ENCODE measurements around the gene OCIAD2.

Gene OCIAD2

DNA sequence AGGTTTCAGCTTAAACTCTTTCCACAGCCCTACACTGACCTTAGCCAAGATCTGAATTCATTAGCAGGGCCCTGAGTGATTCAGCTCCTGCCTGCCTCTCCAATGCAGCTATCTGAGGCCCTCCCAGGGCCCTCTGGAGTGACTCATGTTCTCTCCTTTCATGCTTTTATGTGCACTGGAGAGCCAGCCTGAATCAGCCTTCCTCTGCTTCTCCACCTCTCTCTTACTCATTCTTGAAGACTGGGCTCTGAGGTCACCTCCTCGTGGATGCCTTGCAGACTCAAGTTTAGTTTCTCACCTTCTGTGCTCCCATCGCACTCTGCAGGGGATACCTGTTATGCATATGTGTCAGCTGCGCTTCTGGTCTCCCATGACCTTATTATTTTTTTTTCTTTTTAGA, 3.1 kb upstream of the OCIAD2 start:
- peaks cover 12% of the 10 kb centered on the region for H3K4me1 ChIP-seq (ENCODE audit: control insufficient read depth, insufficient read depth, low read length, poor library complexity, severe bottlenecking)
- no peaks in the 10 kb centered on the region for H3K36me3 ChIP-seq (ENCODE audit: control insufficient read depth, insufficient read depth, low read length)
- H3K27me3 ChIP-seq (replicated peaks; ENCODE audit: control insufficient read depth, insufficient read depth, low read length, poor library complexity, severe bottlenecking) = no peaks in the 10 kb centered on the region
- no peak overlapping the region for H3K4me3 ChIP-seq (ENCODE audit: insufficient read depth, low read depth, low read length, poor library complexity, severe bottlenecking)
- DNase-seq = no peak
- H3K9me3 ChIP-seq (ENCODE audit: control insufficient read depth, low read length) = no peaks in the 10 kb centered on the region
- H3K27ac ChIP-seq (ENCODE audit: insufficient read depth, low read length, poor library complexity, severe bottlenecking) = no peak overlapping the region

DNA sequence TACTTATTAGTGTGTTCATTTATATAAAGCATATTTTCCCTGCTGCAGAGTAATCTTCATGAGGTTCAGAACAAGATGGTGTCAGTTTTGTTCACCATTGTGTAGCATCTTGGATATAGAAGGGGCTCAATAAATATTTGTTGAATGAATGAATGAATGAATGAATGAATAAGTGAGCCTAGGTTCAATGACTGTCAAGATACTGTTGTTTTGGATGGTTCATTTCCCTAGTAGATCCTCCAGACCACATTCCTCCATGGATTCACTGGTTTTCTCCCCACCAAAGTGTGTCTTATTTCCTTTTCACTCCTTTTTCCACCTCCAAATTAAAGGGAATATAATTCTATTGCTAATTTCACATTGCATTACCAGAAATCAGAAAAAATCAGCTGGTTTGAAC, 2.1 kb upstream of the OCIAD2 start:
- Histone ChIP-seq H3K27ac (ENCODE audit: insufficient read depth, low read length, poor library complexity, severe bottlenecking) (no peak overlapping the region), H3K9me3 (ENCODE audit: control insufficient read depth, low read length) (no peaks in the 10 kb centered on the region), H3K36me3 (ENCODE audit: control insufficient read depth, insufficient read depth, low read length) (no peaks in the 10 kb centered on the region), H3K27me3 (replicated peaks; ENCODE audit: control insufficient read depth, insufficient read depth, low read length, poor library complexity, severe bottlenecking) (no peaks in the 10 kb centered on the region), H3K4me3 (ENCODE audit: insufficient read depth, low read depth, low read length, poor library complexity, severe bottlenecking) (no peak overlapping the region), H3K4me1 (ENCODE audit: control insufficient read depth, insufficient read depth, low read length, poor library complexity, severe bottlenecking) (peaks cover 15% of the 10 kb centered on the region)
- no peak for DNase-seq

DNA sequence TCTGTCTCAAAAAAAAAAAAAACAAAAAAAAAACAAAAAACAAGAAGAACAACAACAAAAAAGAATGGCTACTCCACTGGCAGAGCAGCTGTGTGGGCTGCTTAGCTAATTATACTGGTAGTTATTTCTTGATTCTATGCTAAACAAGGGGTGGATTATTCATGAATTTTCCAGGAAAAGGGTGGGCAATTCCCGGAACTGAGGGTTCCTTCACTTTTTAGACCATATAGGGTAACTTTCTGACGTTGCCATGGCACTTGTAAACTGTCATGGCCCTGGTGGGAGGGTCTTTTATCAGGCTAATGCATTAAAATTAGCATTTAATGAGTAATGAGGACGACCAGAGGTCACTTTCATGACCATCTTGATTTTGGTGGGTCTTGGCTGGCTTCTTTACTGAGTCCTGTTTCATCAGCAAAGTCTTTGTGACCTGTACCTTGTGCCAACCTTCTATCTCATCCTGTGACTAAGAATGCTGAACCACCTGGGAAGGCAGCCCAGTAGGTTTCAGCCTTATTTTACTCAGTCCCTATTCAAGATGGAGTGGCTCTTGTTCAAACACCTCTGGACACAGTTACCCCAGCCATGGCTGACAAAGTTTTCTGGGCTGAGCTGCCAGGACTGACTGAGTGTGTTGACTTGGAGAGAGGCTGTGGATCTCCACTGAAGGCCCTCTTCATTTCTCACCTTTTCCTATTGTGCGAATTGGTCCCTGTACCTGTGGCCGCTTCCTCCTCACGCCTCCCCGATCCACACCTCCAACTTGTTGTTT, 1.3 kb upstream of the OCIAD2 start:
- H3K4me1 ChIP-seq (ENCODE audit: control insufficient read depth, insufficient read depth, low read length, poor library complexity, severe bottlenecking) = peaks cover 15% of the 10 kb centered on the region
- no peaks in the 10 kb centered on the region for H3K9me3 ChIP-seq (ENCODE audit: control insufficient read depth, low read length)
- no peak overlapping the region for H3K27ac ChIP-seq (ENCODE audit: insufficient read depth, low read length, poor library complexity, severe bottlenecking)
- no peaks in the 10 kb centered on the region for H3K36me3 ChIP-seq (ENCODE audit: control insufficient read depth, insufficient read depth, low read length)
- no peak overlapping the region for H3K4me3 ChIP-seq (ENCODE audit: insufficient read depth, low read depth, low read length, poor library complexity, severe bottlenecking)
- no peak for DNase-seq
- no peaks in the 10 kb centered on the region for H3K27me3 ChIP-seq (replicated peaks; ENCODE audit: control insufficient read depth, insufficient read depth, low read length, poor library complexity, severe bottlenecking)

DNA sequence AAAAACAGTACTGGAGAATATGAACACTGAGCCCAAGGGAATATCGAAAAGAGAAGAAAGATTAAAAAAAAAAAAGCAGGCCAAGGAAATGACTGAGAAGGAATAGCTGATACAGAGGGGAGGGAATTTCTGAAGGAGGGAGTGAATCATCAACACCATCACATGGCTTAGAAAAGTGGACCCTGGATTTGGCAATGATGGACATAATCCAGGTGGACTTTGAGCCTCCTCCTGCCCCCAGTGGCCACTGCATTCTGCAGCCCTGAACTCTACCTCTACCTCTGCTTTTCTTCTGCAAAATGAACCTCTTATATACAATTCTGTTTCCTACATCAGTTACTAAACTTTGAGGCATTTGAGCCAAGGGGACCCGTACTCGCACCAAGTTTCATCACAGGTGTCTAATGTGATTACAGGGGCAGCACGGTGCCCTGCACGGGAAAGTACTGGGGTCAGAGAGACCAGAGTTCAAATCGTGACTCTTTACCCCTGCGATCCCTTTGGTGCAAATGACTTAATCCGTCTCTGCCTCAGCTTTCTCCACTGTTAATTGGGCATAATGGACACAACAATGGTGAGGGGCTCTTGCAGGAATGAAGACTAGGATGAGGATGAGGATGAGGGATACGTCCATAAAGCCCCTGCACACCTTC, 1.1 kb downstream of the OCIAD2 start:
- H3K27me3 ChIP-seq (replicated peaks; ENCODE audit: control insufficient read depth, insufficient read depth, low read length, poor library complexity, severe bottlenecking) = no peaks in the 10 kb centered on the region
- peaks cover 22% of the 10 kb centered on the region for H3K36me3 ChIP-seq (ENCODE audit: control insufficient read depth, insufficient read depth, low read length)
- peak overlapping the region; percentile 55 for H3K4me3 ChIP-seq (ENCODE audit: insufficient read depth, low read depth, low read length, poor library complexity, severe bottlenecking)
- no peaks in the 10 kb centered on the region for H3K9me3 ChIP-seq (ENCODE audit: control insufficient read depth, low read length)
- DNase-seq = no peak
- H3K27ac ChIP-seq (ENCODE audit: insufficient read depth, low read length, poor library complexity, severe bottlenecking) = peak overlapping the region; percentile 63
- peaks cover 15% of the 10 kb centered on the region for H3K4me1 ChIP-seq (ENCODE audit: control insufficient read depth, insufficient read depth, low read length, poor library complexity, severe bottlenecking)

DNA sequence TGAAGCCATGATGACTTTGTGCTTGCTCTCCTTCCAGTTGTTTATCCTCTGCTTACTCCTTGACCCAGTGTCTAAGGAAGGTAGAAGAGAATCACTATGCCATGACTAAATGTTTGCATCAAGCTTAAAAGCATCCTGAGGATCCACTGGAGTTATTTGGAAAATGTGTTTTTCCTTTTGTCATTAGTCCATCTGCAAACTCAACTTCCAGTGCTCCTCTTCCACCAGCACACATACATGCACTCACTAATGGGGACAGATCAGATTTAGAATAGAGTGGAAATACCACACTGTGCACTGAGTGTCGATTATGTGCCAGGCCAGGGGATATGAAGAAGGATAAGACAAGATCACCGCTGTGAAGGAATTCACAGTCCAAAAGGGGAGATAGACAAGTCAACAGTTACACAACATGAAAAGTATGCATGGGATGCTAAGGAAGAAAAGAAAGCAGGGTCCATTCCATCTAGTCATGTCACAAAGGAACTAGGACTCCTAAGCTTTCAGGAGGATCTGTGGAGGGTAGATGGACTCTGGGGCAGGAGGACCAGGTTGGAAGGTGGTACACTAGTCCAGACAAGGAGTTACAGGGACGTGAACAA, 1.9 kb downstream of the OCIAD2 start:
- Histone ChIP-seq H3K36me3 (ENCODE audit: control insufficient read depth, insufficient read depth, low read length) (peaks cover 28% of the 10 kb centered on the region), H3K4me1 (ENCODE audit: control insufficient read depth, insufficient read depth, low read length, poor library complexity, severe bottlenecking) (peaks cover 15% of the 10 kb centered on the region), H3K27ac (ENCODE audit: insufficient read depth, low read length, poor library complexity, severe bottlenecking) (no peak overlapping the region), H3K4me3 (ENCODE audit: insufficient read depth, low read depth, low read length, poor library complexity, severe bottlenecking) (no peak overlapping the region), H3K27me3 (replicated peaks; ENCODE audit: control insufficient read depth, insufficient read depth, low read length, poor library complexity, severe bottlenecking) (no peaks in the 10 kb centered on the region), H3K9me3 (ENCODE audit: control insufficient read depth, low read length) (no peaks in the 10 kb centered on the region)
- no peak for DNase-seq

DNA sequence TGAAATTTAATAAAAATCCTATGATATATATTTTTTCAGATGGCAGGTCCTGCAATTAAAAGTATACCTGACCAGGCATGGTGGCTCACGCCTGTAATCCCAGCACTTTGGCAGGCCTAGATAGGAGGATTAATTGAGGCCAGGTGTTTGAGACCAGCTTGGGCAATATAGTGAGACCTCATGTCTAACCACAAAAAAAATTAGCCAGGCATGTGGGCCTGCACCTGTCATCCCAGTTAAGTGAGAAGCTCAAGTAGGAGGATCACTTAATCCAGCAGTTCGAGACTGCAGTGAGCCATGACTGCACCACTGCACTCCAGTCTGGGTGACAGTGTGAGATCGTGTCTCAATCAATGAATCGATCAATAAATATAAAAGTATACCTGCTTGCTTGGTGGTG, 2.5 kb downstream of the OCIAD2 start:
- no peaks in the 10 kb centered on the region for H3K9me3 ChIP-seq (ENCODE audit: control insufficient read depth, low read length)
- DNase-seq = no peak
- H3K27me3 ChIP-seq (replicated peaks; ENCODE audit: control insufficient read depth, insufficient read depth, low read length, poor library complexity, severe bottlenecking) = no peaks in the 10 kb centered on the region
- H3K36me3 ChIP-seq (ENCODE audit: control insufficient read depth, insufficient read depth, low read length) = peaks cover 34% of the 10 kb centered on the region
- H3K4me1 ChIP-seq (ENCODE audit: control insufficient read depth, insufficient read depth, low read length, poor library complexity, severe bottlenecking) = peaks cover 15% of the 10 kb centered on the region
- H3K27ac ChIP-seq (ENCODE audit: insufficient read depth, low read length, poor library complexity, severe bottlenecking) = no peak overlapping the region
- H3K4me3 ChIP-seq (ENCODE audit: insufficient read depth, low read depth, low read length, poor library complexity, severe bottlenecking) = no peak overlapping the region

DNA sequence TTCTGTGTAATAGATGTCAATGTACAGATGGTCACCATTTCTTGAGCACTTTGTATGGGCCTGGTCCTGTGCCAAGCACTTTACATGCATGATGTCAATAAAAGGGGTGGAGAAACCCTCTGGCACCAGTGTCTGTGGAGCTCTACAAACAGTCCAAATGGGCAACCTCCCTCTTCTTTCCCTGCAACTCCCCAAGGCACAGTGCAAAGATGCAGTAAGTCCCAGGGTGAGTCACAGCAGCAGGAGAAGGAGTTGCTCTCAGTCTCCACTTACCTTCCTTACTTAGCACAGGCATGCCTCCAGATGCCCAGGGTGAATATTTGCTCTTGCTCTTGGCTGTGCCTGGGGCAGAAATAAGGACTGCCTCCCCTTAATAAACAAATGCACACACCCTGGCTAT, 4.3 kb downstream of the OCIAD2 start:
- no peak overlapping the region for H3K4me3 ChIP-seq (ENCODE audit: insufficient read depth, low read depth, low read length, poor library complexity, severe bottlenecking)
- peaks cover 40% of the 10 kb centered on the region for H3K36me3 ChIP-seq (ENCODE audit: control insufficient read depth, insufficient read depth, low read length)
- DNase-seq = no peak

DNA sequence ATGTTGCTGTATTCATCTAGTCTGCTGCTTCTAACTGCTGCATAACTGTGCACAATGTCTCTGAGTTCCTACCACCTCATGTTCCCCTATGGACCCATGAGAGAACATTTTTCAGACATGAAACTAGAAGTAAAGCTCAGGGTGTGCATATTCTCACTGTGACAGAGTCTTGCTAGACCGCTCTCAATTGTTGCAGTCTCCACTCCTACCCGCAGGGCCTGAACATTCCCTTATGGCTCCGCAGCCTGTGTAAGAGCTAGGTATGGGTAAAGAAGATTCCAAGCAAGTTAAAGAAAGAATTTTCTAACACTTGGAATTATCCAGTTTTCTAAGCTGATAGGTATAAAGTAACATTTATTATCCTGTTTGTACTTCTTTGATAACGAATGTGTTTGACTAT, 5.4 kb downstream of the OCIAD2 start:
- Histone ChIP-seq H3K36me3 (ENCODE audit: control insufficient read depth, insufficient read depth, low read length) (peaks cover 45% of the 10 kb centered on the region), H3K27me3 (replicated peaks; ENCODE audit: control insufficient read depth, insufficient read depth, low read length, poor library complexity, severe bottlenecking) (no peaks in the 10 kb centered on the region), H3K4me3 (ENCODE audit: insufficient read depth, low read depth, low read length, poor library complexity, severe bottlenecking) (no peak overlapping the region), H3K9me3 (ENCODE audit: control insufficient read depth, low read length) (no peaks in the 10 kb centered on the region), H3K27ac (ENCODE audit: insufficient read depth, low read length, poor library complexity, severe bottlenecking) (no peak overlapping the region), H3K4me1 (ENCODE audit: control insufficient read depth, insufficient read depth, low read length, poor library complexity, severe bottlenecking) (peaks cover 8% of the 10 kb centered on the region)
- no peak for DNase-seq

More for the DNA sequence above, 4.3 kb downstream of the OCIAD2 start:
- Histone ChIP-seq H3K9me3 (ENCODE audit: control insufficient read depth, low read length) (no peaks in the 10 kb centered on the region), H3K27me3 (replicated peaks; ENCODE audit: control insufficient read depth, insufficient read depth, low read length, poor library complexity, severe bottlenecking) (no peaks in the 10 kb centered on the region), H3K27ac (ENCODE audit: insufficient read depth, low read length, poor library complexity, severe bottlenecking) (no peak overlapping the region), H3K4me1 (ENCODE audit: control insufficient read depth, insufficient read depth, low read length, poor library complexity, severe bottlenecking) (peaks cover 14% of the 10 kb centered on the region)

DNA sequence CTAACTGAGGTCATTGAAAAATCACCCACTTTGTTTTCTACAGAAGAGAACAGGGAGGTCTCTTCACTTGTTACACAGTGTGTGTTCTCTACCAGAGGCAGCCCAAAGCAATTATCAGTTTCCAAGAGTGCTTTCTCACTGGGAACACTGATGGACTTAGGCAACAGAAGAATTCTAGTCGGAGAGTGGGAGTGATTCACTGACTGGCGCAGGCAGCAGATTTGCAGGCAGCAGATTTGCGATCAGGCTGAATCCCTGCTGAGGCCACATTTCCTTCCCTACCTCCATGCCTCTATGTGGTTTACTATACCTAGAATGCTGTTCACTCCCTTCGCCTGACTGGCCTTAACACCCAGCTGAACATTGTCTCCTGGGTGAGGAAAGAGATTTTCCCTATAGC, 6.6 kb downstream of the OCIAD2 start:
- Histone ChIP-seq H3K36me3 (ENCODE audit: control insufficient read depth, insufficient read depth, low read length) (peaks cover 53% of the 10 kb centered on the region), H3K9me3 (ENCODE audit: control insufficient read depth, low read length) (no peaks in the 10 kb centered on the region), H3K4me1 (ENCODE audit: control insufficient read depth, insufficient read depth, low read length, poor library complexity, severe bottlenecking) (peaks cover 4% of the 10 kb centered on the region), H3K4me3 (ENCODE audit: insufficient read depth, low read depth, low read length, poor library complexity, severe bottlenecking) (no peak overlapping the region), H3K27ac (ENCODE audit: insufficient read depth, low read length, poor library complexity, severe bottlenecking) (no peak overlapping the region), H3K27me3 (replicated peaks; ENCODE audit: control insufficient read depth, insufficient read depth, low read length, poor library complexity, severe bottlenecking) (no peaks in the 10 kb centered on the region)
- DNase-seq = no peak

DNA sequence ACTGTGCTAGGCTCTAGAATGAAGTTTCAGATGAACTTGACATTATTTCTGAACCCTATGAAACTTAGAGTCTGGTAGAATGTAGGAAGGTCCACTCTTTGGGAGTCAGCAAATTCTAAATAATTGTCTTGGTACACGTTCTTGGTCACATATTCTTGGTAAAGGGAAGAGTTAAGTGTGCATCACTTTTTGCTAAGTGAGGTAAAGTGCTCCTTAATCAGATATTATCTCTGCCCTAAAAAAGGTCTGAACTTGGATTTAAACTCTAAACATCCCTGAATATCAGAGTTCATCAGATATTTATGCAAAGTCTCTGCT, 7.2 kb downstream of the OCIAD2 start:
- Histone ChIP-seq H3K4me1 (ENCODE audit: control insufficient read depth, insufficient read depth, low read length, poor library complexity, severe bottlenecking) (no peaks in the 10 kb centered on the region), H3K9me3 (ENCODE audit: control insufficient read depth, low read length) (no peaks in the 10 kb centered on the region), H3K27ac (ENCODE audit: insufficient read depth, low read length, poor library complexity, severe bottlenecking) (no peak overlapping the region), H3K27me3 (replicated peaks; ENCODE audit: control insufficient read depth, insufficient read depth, low read length, poor library complexity, severe bottlenecking) (no peaks in the 10 kb centered on the region), H3K4me3 (ENCODE audit: insufficient read depth, low read depth, low read length, poor library complexity, severe bottlenecking) (no peak overlapping the region), H3K36me3 (ENCODE audit: control insufficient read depth, insufficient read depth, low read length) (peaks cover 57% of the 10 kb centered on the region)
- no peak for DNase-seq

All from effector memory CD4-positive, alpha-beta T cell (primary cell).